GM10847 (cell line): ENCODE results near the gene MVK.

Source experiments
- POLR2A ChIP-seq: IDR thresholded peaks from 2 replicates; pipeline ENCODE4 v1.6.1; 2011; ENCODE audit not compliant: insufficient read length; ENCODE audit errors: extremely low read depth

MVK gene

DNA sequence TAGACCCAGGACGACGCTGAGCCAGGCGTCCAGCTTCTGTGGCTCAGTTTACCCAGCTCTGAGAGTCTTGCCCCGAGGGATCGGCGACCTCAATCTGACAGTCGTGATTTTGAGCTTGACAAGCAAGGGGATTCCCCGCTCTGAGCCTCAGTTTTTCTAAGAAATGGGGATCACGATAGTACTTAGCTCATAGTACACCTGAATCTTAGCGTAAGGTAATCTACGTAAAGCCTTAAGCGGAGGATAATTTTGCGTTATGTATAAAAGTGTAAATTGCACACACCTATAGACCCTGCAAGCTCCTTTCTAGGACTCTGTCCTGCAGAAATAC, 285 bp downstream of the MVK start:
- TF ChIP-seq POLR2A = no peak

DNA sequence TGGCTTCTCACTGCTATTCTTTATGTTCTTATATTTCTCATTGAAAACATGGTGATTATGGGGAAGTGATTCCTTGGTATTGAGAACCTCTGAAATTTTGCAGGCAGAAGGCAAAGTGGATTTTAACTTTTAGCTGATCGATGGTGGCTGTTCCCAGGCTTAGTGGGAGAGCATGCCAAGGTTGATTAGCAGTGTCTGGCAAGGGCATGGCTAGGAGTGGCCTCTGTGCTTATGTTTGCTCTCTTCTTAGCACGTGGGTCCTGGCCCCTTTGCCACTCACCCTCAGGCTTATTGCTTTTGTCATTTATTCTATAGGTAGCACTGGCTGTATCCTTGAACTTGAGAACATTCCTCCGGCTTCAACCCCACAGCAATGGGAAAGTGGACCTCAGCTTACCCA, 2.1 kb downstream of the MVK start:
- no peak for TF ChIP-seq POLR2A

DNA sequence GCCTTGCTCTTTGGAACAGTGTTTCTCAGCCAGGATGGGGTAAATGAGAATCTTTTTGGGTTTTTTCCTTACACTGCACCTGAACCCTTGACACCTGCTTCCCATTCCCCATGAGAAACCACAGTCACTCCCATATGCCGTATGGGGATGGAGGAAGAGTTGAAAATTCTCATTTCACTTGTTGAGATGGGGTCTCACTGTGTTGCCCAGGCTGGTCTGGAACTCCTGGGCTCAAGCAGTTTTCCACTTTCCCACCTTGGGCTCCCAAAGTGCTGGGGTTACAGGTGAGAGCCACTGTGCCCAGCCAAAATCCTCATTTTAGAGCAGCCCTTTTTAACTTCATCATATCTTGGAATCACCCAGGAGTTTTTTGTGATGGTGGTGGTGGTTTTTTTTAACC, 3.7 kb downstream of the MVK start:
- no peak for TF ChIP-seq POLR2A

DNA sequence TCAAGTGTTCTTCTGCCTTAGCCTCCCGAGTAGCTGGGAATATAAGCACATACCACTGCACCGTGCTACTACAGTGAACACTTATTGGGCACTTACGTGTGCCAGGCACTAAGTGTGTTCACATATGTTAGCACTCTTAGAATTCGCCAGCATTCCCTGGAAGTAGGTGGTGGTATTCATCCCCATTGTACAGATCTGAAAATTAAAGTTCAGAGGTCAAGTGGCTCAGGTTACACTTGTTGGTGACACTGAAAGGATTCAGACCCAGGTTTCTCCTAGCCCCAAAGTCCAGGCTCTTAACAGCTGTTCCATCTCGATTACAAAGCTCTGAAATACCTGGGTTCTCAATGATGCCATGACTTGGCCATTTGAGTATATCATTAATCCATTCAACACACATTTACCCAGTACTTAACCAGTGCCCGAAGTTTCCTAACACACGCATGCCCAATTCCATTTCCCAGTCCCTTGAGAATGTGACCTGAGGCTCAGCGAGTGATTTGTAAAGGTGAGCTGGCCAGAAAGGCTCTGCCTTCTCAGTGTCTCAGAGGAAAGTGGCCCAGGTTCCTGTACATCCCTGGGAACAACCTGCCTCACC, 4.8 kb downstream of the MVK start:
- no peak for TF ChIP-seq POLR2A

DNA sequence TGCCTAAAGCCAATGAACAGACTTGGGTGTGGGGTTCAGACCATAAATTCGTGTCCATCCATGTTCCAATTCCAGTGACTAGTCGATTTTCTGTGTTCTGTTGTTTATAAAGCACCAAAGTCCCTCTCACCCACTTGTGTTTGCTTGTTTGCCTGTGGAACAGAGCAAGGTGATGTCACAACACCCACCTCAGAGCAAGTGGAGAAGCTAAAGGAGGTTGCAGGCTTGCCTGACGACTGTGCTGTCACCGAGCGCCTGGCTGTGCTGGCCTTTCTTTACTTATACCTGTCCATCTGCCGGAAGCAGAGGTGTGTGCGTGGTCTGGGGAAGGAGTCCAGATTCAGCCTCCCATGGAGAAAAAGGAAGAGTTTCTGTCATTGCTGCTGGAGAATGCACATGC, 6.0 kb downstream of the MVK start:
- no peak for TF ChIP-seq POLR2A

DNA sequence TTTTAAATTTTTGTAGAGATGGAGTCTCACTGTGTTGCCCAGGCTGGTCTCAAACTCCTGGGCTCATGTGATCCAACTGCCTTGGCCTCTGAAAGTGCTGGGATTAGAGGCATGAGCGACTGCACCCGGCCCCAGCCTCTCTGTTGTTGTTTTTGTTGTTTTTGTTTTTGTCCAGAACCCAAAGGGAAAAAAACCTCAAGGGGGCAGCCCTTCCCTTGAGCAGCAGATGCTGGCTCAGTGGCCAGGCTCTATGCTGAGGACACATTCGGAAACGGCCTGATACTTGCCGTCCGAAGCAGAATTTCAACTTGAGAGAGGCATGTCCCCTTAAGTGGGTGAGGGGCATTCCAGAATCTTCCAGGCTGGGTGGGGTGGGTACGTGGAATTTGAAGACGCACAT, 6.7 kb downstream of the MVK start:
- TF ChIP-seq POLR2A = no peak

DNA sequence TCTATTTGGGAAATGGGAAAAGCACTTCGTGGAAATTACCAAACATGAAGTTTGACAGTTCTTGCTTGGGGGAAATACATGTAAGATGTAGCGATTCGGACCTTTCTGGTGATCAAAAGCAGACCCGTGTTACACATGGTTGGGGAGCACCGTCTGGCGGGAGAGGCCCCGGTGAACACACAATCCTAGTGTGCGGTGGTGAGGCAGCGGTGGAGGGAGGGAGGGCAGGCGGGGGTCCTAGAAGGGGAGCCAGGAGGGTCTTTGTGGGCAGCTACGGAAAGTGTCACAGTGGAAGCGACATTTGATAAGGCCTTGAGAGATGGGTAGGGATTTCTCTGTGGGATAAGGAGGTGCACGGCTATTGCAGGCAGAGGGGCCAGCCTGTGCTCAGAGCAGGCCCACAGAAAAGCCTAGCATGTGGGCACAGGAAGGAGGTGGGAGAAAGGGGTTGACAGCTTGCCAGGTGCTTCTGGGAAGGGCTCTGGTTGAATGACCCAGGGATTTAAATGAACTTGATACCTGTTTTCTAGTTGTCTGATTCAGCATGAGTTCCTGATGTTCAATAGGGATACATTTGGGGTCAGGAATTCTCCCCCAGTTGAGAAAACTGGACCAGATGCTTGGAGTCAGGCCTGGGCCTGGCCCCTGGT, 7.2 kb downstream of the MVK start:
- TF ChIP-seq POLR2A = no peak

DNA sequence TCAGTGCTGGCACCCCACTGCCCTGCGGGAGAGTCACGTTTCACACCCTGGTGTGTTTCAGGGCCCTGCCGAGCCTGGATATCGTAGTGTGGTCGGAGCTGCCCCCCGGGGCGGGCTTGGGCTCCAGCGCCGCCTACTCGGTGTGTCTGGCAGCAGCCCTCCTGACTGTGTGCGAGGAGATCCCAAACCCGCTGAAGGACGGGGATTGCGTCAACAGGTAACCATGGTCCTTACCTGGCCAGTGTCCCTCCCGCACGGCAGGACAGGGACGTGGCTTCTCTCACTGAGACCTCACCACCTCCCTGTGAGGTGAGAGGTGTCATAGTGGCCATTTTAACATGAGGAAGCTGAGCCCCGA, 7.7 kb downstream of the MVK start:
- no peak for TF ChIP-seq POLR2A

DNA sequence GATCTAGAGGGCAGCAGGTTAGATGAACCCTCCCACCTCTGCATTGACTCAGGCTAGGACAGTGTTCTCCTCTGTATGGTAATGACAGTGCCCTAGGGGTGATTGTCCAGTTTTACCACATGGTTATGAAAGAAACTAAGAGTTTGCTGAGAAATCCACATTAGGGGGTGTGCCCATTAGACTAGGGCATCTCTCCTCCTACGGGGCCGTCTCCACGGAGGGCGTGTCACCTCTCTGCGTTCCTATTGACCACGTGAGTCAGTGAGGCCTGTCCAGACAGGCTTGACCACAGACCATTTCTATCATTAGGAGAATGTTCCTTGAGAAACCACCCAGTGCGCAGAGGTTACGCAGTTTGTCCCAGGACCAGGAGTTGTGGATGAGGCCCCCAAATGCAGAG, 8.3 kb downstream of the MVK start:
- no peak for TF ChIP-seq POLR2A

DNA sequence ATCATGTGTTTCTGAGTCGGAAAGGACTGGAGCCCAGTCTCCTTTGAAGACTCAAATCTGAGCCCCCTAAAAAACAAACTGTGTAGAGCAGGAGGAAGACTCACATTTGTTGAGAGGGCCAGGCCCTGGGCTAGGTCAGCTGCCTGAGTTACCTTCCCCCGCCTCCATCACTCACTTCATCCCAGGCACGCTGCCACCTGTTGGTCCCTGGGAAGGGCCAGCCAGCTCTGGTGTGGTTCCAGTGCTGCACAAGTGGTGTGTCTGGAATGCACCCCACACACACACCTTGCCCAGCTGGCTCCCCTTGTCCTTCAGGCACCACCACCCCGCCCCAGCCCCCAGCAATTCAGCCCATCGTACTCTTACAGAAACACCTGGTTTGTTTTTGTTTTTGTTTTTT, 9.0 kb downstream of the MVK start:
- TF ChIP-seq POLR2A = no peak

DNA sequence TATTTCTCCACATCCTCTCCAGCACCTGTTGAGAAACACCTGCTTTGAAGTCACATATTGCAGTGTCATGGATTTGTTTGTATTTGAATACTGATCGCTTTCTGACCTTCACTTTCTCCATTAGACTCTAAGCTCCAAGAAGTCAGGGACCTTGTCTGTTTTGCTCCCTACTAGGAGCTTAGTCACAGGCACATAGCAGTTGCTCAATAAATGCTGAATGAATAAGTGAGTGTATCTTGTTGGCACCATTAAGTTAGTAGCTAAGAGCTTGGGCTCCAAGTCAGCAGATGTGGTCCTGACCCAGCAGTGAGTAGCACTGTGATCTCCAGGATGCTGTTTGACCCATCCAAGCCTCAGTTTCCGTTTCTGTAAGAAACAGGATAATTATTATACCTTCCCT, 10.1 kb downstream of the MVK start:
- no peak for TF ChIP-seq POLR2A

DNA sequence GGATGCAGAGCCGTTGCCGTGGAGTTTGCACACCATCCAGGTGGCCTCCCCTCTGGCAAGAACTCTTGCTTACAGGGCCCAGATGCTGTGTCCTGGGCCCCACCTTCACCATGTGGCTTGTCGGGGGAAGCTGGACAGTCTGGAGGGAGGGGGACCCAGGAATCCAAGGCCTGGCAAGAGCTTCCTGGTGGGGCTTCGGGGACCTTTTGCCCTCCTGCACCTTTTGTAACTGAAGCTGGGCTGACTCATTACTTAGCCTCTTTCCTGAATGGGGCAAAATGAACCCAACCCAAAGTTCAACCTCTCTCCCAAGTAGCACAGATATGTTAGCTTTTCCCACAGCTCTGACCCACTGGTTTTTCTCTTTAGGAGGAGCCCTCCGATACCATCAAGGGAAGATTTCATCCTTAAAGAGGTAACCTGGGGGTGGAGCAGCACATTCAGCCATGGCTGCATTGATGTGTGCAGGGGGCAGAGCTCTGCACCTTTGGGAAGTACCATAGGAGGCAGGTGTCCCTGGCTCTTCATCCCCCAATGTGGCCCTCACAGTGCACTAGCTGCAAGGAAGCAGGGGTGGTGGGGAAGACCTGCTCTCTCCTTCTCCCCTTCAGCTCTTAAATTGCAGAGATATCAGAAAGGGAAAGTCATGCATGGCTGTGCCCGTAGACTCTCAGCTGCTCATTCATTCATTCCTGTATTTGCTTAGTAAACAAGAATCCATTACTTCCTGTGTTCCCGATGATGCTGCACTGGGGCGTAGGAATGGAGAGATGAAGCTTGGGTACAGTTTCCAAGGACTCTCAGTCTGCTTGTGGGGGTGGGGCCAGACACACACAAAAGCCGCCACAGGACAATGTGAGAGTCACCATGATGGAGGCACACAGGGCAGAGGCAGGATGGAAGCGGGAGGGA, 13.0 kb downstream of the MVK start:
- no peak for TF ChIP-seq POLR2A

DNA sequence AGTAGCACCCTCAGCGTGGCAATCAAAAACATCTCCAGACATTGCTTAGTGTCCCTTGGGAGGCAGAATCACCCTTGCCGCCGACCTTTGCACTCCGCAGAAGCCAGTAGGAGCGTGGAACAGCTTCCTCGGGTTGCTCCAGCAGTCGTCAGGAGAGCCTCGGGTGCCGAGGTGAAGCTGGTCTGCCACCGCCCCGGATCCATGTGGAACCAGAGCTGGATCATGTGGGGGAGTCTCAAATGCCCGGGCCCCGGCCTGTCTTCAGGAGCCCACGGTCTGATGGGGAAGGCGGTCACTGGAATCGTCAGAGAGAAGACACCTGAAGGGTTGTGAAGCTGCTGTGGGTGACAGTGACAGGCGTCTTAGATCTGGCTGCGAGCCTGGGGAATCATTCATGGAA, 14.3 kb downstream of the MVK start:
- TF ChIP-seq POLR2A = no peak

DNA sequence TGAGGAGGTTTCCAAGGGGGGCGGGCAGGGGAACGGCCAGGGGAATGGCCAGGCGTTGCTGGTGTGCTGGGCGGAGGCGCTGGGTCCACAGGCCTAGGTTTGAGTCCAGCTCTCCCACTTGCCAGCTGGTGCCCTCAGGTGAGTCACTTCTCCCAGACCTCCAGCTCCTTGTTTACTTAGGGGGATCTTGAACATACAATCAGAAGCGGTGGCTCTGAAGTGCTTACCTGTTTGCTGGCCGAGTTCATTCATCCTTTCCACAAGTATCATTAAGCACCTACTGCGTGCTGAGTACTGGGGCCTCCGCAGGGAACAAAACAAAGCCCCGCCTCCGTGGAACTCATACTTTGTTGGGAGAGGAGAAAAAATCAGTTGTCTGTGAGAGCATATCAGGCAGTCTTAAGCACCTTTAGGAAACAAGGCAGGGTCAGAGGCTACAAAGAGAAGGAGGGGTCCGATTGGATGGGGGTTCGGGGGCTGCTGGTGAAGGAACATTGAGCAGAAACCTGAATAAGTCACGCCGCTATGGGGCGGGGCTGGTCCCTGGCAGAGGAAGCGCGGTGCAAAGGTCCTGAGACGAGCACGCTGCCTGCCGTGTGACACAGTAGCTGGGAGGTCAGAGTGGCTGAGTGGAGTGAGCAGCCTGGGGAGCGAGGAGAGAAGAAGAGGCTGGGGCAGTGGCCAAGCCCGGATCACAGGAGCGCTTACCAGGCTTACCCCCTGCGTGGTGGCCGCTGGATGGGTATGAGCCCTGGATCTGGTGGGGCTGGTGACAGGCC, 15.1 kb downstream of the MVK start:
- no peak for TF ChIP-seq POLR2A

DNA sequence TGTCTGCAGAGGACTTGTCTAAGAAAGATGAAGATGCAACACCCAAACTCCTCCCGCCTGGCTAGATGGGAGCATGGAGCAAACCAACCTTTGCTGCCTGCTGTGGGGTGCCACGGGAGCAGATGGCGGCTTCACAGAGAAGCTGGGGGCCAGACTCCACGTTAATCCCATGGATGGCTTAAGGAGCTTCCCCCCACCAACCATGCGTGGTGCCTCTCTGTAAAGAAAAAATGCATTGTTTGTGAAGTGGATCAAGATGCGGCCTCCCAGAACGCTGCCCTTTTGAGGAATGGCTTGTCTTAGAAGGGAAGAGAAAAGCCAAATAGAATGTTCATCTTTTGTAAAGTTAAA, 15.6 kb downstream of the MVK start:
- TF ChIP-seq POLR2A = no peak
